Stimulated activated CD4-positive, alpha-beta T cell treated with anti-CD3 and anti-CD28 coated beads, Interleukin-1b, Interleukin-23, amount 100 ng/mL, for 48 hours (primary cell): ENCODE results near the gene GFY.

Experiments
- DNase-seq: peaks from one replicate; pipeline ENCODE4 v3.0.0-alpha.2; 2020

Gene GFY

DNA sequence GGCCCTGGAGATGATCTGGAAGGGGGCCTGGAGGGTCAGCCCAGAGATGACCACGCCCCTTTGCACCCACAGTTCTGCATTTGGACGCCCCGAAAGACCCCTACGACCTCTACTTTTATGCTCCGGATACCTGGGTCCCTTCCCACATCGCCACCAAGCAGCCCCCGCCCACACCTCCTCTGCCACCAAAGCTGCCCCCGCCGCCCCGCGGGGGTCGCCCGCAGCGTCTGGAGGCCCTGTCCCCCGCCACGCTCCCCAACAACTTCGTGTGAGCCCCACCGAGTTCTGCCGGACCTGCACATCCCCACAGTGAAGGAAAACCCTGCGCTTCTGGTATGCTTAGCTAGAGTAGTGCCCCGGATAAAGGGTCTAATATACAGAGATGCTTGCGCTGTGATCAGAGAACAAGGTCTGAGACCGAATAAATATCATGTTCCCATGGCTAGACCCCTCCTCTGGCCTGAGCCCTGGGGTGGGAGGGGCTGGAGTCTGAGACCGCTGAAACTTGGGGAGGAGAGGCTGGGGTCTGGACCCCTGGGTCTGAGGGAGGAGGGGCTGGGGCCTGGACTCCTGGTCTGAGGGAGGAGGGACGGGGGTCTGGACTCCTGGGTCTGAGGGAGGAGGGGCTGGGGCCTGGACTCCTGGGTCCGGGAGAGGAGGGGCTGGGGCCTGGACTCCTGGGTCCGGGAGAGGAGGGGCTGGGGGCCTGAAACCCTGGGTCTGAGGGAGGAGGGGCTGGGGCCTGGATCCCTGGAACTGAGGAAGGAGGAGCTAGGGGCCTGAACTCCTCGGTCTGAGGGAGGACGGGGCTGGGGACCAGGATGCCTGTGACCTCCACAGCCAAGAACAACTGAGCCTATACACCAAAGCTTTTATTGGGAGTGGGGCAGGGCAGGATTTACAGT is 3.6 kb downstream of the GFY start:
- no peak for DNase-seq

DNA sequence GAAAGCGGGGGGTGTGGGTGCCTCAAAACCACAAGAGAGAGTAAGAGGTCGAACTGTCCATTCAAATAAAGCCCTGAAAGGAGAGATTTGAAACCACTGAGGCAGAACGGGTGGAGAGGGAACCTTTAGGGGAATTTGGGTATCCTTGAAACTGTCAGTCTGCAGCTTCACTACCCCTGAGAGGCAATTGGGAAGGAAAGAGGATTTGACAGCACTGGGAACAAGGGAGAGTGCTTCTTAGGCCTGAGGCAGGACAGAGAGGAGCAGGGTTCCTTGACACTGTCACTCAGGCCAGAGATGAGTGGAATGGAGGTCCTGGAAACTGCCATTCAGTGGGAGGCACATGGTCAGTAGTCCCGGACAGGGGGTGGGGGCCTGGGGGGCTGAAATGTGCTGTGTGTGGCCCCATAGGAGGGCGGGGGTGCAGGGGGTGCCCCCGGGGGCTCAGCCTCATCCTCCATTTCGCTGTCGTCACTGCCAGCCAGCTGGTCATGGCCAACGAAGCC is 5.0 kb downstream of the GFY start:
- DNase-seq: no peak

DNA sequence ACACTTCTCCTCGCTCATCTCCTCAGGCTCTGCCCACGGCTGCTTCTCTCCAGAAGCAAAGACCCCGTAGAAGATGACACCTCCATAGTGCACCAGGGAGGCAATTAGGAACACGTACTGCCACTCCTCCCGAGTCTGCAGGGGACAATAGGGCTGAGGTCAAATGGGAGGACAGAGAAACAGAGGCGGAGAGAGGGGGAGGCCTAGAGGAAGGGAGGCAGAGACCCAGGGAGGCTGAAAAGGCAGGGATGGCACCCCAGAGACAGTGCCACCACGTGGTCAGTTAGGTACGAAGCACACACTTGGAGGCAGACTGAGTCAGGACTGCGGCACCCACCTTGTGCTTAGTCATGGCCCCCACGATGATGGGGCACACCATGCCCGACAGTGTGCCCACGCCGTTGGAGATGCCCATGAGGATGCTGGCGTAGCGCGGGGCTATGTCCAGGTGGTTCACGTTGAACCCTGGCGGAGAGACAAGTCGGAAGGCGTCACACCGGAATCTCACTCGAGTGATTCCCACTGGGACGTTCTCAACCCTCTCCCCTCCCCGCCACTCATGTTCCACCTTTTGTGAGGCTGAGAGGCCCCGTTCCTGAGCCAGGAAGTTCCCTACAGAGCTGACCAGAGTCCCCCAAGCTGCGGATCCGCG is 5.6 kb downstream of the GFY start:
- peak; percentile 55 for DNase-seq

DNA sequence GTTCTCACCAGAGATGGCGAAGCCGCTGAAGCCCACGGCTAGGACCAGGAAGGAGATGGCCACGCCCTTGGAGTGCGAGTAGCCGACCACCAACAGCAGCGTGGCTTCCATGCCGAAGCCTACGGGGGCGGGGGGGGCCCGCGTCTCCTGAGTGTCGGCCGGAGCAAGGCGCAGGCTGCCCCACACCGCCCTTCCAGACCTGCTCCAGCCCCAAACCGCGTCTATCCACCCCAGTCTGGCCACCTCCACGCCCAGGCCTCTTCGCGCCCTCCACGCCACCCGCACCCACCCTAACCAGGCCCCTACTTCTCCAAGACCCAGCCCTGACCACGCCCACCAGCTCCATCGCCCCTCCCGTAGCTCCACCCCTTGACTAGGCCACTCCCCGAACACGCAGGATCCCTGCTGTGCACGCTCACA is 6.2 kb downstream of the GFY start:
- DNase-seq: peak; percentile 39

DNA sequence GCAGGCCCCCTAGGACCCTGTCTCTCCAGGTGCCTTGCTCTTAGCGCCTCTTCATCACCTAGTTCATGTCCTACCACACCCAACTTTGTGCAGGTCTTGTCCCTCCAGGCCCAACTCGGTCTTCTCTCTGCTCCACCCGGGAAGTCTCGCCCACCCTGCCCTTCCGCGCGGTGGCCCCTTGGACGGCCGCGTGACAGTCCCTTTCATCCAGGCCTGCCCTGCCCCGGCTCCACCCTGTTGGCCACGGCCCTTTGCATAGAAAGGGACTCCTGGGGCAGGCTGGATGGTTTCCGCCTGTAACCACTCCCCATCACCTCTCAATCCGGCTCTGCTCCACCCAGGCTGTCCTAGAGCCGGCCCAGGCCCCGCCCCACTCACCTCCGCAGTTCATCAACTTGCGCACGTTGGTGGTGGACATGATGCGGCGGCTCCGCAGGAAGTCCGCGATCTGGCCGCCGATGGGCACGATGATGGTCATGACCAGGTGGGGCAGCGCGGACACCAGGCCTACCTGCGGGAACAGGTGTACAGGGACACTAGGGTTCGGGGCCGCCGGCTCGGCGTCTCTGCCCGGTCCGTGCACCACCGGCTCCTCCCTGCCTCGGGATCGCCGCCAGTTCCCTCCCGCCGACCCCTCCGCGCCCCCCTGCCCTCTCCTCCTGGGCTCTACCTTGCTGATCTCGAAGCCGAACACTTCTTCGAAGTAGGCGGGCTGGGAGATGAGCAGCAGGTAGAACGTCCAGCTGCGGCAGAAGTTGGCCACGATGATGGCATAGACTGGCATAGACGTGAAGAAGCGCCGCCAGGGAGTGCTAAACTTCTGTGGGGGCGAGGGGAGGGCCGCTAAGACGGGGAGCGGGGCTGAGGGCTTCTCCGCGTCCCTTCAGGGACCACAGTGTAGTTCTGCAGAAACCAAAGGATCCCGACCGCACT is 7.2 kb downstream of the GFY start:
- peak; percentile 35 for DNase-seq

DNA sequence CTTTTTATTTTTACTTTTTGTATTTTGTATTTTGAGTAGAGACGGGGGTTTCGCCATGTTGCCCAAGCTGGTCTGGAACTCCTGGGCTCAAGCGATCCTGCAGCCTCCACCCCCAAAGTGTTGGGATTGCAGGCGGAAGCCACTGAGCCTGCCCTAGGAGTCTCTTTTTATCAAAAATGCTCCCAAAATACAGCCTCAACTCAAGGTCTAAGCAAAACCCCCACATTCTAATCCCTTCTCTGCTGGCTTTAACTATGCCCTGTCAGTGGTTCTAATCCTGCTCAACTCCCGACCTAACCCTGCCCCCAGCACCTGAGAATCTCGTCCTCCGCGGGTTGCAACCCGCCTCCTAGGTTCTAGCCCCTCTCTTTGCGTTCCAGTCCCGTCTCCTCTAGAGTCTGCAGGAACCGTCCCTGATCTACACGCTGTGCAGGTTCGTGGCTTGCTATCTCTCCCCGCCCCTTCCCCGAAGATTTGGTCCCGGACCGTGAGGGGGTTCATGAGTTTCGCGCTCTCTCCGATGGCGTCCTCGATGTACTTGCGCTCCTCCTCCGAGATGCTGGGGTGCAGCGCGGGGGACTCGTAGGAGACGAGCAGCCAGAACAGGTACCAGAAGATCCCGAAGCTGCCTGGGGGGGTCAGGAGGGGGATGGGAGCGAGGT is 8.2 kb downstream of the GFY start:
- no peak for DNase-seq

DNA sequence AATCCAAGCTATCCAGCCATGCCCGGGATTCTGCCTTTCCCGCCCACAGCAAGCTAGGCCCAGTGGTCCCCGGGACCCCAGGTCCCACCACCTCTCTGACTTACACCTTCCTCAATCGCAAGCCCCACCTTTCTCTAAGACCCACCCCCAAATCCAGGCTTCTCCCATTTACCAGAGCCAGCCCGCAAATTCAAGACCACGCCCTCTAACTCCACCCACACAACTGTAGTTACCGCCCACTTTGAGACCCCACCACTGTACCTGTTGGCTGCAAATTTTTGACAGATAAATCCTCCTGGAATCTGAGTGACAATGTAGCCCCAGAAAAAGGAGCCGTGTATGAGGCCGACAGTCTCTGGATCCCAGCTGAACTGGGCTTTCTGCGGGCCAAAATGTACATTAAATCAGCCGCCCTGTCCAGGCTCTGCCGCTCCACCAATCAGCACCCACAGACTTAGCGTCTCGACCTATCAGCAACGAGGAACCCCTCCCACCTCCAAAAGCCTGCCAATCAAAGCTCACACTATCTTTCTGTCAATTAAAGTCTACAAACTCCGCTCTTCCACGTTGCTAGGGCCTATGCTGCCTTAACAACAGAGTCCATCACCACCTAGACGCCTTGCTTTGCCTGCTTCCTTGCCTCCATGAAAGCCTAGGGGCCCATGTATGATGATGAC is 9.9 kb downstream of the GFY start:
- DNase-seq: no peak

DNA sequence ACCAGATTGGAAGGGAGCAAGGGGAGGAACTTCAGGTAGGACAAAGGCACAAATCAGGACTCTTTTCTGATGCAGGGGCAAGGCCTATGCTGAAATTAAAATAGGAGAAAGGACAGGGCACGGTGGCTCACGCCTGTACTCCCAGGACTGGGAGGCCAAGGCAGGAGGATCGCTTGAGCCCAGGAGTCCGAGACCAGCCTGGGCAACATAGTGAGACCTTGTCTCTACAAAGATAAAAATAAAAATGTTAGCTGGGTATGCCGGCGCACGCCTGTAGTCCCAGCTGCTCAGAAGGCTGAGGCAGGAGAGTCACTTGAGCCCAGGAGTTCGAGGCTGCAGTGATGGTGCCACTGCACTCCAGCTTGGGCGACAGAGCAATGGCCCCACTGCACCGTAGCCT is 10.5 kb downstream of the GFY start:
- DNase-seq: no peak

DNA sequence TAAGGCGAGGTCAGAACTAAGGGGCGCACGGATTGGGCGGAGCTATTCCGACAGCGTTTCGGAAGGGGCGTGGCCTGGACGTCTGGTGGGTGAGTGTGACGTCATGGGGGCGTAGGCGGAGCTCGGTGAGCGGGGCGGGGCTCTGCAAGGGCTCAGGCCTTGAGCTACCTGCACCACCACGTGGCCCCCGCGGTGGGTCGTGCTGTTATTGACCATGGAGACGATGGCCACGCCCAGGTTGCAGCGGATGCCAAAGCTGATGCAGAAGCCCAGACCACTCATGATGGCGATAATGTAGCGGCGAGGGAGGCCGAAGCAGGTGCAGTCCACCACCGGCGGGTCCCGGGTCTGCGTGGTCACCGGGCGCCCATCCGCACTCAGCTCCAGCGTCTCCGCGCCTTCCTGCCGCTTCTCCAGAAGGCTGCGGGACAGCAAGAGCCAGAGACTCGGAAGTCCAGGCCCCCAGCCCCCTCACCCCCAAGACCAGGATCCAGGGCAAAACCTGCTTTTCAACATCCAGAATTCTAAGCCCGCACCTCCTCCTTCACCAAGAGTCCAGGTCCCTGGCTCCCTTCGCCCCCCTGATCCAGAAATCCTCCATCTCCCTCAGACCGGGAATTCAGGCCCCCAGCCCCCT is 11.3 kb downstream of the GFY start:
- peak; percentile 76 for DNase-seq

DNA sequence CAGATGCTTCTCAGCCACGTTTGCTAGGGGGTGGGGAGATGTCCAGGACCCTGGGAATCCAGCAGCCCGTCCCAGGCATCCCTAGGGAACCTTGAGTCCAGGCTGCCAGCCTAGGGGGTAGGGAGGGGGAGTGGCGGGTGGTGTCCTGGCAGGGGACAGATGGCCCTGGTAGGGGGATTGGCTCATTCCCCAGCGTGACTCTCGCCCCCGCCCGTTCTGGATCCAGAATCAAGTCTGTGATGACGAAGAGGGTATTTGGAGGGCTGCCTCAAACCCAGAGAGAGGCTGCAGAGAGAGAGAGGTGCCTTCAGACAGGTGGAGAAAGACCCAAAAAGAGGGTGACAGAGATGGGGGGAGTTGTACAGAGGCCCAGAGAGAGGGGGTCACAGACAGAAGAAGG is 12.0 kb downstream of the GFY start:
- no peak for DNase-seq

DNA sequence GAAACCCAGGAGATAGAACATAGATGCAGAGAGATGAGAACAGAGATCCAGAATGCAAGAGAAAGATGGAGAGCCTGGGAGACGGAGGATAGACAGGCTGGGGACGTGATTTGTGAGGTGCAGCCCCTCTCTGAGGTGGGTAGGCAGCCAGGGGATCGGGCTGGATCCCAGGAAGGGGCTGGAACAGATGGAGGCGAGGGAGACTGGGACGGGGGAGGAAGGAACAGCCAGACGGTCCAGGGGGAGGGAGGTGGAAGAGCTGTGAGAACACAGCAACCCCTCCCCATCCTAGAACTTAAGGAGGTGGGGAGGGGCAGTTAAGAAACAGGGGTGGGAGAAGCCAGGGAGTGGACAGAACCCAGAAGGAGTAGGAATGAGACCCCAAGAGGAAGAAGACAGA is 13.1 kb downstream of the GFY start:
- no peak for DNase-seq

DNA sequence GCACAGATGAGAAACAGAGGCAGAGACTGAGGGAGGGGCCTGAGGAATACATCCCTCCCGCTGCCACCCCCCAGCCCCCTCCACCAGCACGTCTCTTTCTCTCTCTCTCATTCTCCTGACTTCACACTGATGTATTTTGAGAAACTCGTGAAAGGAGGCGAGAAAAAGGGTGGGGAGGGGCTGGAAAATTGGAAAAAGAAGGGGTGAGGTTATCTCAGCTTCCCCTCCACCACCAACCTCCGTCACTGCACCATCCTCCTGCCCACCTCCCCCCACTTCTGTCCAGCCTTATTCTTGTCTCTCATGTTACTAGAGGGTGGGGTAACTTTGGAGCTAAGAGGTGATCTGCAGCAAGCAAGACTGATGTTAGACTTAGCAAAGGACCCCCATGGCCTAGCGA is 14.6 kb downstream of the GFY start:
- DNase-seq: no peak

DNA sequence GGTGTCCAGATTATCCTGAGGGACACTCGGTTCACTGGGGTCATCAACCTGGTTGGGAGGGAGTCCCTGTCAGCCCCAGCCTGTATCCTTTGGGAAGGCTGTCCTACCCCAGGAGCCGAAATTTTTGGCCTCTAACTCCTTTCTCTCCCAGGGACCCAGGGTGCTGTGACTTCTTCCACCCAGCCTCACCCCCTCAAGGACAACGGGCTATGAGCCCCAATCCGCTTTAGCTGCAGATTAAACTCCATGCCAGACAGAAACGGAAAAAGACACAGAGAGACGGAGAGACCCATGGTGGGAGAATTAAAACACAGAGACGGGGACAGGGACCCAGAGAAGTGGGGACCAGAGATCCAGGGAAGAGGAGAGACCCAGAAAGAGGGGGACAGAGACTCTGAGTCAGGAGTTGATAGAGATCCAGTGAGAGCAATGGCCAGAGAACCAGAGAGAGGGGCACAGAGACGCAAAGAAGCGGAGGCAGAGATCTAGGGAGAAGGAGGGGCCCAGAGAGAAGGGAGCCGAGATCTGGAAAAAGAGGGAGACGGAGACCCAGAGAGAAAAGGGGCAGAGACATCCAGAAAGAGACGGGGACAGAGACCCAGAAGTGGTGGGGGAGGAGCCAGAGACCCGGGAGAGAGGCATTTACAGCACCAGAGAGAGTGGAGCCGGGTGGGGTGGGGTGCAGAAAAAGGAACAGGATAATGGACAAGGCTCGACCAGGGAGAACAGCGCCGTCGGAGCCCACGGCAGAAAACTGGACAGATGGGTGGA is 15.4 kb downstream of the GFY start:
- no peak for DNase-seq

DNA sequence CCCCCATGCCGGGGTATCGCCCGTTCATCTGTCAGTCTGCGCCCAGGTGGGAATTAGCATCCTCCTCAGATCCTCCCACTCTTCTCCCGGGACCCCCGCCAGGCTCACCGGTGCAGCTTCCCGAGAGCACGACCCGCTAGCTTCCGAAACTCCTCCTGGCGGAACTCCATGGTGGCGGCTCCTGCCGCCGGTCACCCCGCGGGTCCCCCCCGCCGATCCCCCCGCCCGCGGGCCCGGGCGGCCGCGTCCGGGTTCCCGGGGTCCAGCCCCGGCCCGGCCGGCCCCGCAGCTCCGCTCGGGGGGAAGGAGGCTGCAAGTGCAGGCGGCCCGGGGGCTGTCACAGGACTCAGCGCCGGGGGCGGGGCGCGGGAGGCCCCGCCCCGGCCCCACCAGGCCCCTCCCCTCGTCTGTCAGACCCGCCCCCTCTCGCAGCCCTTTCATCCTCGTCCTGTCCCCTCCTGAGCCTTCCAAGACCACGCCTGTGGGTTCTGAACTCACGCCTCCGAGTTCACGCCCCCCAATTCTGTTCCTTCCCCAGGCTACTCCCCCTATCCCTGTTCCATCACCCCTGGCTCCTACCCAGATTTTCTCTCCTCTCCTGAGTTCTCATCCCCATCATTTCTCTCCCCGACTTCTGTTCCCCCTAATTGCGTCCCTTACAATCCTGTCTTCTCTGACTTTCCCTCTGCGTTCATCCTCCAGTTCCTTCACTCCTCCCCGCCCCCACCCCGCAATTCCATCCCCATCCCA is 16.2 kb downstream of the GFY start, which contains the start of gene SLC17A7:
Gene SLC17A7 (minus strand): TSS at position 318 of the 750 bp plus-strand sequence. CDS start 148 bp downstream, at position 170.
- peak; percentile 42 for DNase-seq

DNA sequence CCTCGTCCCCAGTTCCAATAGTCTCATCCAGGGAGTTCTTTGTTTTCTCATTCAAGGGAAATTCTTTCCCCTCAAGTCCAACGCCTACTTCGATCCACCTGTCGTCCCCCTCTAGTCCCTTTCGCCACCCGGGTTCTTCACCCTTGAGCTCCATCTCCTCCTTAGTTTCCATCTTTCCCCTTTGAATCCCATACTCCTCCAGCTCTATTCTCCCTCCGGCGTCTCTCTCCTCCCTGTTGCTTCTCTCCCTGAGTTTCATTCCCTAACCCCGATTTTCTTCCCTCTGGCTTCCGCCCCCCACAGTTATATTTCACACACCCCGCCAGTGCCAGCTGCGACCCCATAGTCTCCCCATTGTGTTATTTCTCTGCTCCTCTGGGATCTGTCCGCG is 16.8 kb downstream of the GFY start:
- DNase-seq: no peak

DNA sequence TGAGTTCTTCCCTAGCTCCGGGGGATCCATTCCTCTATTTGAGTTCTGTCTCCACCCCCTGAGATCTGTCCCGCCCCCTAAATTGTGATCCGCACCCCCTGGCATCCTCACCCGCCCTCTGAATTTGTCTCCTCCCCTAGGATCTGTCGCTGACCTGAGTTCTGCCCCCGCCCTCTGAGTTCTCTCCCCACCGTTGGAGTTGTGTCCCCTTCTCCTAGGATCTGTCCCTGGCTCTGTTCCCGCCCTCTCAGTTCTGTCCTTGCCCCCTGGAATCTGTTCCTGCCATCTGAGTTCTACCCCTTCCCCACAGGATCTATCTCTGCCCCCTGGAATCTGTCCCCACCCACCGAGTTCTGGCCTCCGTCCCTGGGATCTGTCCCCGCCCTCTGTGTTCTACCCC is 17.2 kb downstream of the GFY start:
- peak; percentile 28 for DNase-seq

DNA sequence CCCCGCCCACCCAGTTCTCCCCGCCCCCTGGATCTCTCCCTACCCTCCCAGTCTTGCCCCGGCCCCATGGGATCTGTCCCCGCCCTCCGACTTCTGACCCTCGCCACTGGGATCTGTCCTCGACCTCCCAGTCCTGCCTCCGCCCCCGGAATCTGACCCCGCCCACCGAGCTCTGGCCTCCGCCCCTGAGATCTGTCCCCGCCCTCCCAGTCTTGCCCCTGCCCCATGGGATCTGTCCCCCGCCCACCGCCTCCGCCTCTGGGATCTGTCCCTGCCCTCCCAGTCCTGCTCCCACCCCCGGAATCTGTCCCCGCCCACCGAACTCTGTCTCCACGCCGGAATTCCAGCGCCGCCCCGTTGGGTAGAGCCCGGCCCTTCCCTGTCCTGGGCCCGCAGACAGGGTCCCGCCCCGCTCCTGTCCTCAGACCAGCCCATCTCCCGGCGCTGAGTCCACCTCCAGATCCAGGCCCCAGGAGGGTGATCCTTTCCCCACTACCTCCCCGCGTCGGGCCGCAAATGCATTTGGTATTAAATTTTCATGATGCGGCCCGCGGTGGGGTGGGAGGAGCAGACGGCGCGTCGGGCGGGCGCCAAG is 17.7 kb downstream of the GFY start:
- peak; percentile 69 for DNase-seq

DNA sequence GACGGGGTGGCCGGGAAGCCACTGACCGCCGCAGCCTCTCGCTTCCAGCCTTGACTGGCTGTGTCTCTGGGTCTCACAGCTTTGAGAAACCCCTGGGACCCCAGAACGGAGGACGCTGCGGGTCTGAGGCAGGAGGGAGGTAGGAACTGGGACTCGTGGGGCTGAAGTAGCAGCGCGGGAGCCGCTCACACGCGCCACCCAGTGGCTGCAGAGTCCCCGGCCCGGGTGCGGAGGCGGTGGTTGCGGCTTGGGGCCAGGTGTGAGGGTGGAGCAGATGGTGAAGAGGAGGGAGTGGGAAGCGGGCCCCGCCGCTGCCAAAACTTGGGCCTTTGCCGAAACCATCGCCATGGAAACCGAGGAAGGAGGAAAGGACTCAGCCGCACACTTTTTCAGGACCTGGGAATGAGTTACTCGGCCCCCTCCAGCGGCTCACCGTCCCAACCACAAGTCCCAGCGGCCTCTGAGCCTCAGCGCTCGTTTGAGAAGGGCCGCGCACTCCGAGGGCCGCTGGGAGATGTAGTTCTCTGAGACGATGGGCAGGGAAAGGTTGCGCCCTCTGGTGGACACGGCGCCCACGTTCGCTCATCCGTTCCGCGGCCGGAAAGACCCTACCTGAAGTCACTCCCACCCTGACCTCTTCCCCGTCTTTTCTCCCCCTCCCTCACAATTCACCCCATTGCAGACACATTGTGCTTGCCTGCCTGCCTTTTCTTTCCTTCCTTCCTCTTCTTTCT is 18.3 kb downstream of the GFY start:
- DNase-seq: peak; percentile 93
